HFF-Myc (cell line): ENCODE data around the gene U2AF1L4.

Experiments used
- DNase-seq: peaks from one replicate; pipeline ENCODE4 v3.0.0-alpha.2; 2011; ENCODE audit warnings: low read depth; ENCODE audit errors: extremely low read depth
- H3K4me3 ChIP-seq: replicated peaks from 2 replicates; pipeline ENCODE4 v1.5.1; 2011; ENCODE audit warnings: low read depth, mild to moderate bottlenecking, control low read depth, low read length
- TF ChIP-seq, protein P1 (sequence below): IDR thresholded peaks from 2 replicates; pipeline ENCODE4 v1.5.1; 2012; ENCODE audit warnings: mild to moderate bottlenecking, low read depth, low read length, control low read depth; ENCODE audit errors: missing control alignments

Gene U2AF1L4

DNA sequence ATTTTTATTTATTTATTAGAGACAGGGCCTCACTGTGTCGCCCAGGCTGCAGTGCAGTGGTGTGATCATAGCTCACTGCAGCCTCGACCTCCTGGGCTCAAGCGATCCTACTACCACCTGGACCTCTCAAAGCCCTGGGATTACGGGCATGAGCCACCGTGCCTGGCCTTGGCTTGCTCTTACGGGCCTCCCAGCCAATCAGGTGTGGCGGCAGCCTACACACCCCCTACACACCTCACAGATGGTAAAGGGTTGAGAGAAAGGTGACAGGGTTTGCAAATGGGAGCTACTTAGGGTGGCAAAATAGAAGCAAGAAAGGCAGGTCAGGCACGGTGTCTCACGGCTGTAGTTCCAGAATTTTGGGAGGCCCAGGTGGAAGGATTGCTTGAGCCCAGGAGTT lies 41.9 kb downstream of the U2AF1L4 start:
- H3K4me3 ChIP-seq, result no peak overlapping the region
- DNase-seq, result no peak
- TF ChIP-seq, protein P1, sequence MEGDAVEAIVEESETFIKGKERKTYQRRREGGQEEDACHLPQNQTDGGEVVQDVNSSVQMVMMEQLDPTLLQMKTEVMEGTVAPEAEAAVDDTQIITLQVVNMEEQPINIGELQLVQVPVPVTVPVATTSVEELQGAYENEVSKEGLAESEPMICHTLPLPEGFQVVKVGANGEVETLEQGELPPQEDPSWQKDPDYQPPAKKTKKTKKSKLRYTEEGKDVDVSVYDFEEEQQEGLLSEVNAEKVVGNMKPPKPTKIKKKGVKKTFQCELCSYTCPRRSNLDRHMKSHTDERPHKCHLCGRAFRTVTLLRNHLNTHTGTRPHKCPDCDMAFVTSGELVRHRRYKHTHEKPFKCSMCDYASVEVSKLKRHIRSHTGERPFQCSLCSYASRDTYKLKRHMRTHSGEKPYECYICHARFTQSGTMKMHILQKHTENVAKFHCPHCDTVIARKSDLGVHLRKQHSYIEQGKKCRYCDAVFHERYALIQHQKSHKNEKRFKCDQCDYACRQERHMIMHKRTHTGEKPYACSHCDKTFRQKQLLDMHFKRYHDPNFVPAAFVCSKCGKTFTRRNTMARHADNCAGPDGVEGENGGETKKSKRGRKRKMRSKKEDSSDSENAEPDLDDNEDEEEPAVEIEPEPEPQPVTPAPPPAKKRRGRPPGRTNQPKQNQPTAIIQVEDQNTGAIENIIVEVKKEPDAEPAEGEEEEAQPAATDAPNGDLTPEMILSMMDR, result no peak

DNA sequence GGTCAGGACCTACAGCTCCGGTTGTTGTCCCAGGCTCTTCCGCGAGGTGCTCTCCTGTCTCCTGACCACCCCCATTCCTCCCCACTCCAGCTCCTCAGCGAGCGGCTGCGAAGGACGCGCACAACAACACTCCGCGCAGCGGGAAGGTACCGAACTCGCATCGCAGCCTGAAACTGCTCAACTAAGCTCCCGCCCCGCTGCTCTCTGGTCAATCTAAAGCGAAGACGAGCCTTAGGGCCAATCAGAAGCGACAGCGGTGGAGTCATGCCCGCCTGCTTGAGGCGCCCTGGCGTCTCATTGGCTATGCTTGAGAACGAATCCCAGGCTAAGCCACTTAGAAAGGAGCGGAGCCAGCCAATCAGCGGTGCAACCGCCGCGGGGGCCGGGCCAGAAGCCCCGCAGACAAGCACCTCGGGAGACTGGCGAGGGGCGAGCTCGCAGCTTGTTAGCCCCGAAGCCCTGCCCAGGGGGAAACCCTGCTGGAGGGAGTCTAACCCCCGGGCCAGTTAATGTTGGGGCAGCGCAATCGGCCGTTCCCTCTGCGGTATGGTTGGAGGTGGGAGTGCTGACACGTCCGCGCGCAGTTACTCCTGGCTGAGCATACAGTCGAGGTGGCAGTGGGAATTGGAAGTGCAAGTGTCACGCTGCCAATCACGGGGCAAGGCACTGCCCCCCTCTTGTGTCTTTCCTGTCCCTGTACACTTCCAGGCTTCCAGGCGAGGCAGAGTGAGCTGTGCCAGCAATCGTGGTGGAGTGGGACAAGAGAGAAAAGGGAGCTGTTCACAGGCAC lies 42.8 kb downstream of the U2AF1L4 start:
- DNase-seq, result peak; percentile 88

DNA sequence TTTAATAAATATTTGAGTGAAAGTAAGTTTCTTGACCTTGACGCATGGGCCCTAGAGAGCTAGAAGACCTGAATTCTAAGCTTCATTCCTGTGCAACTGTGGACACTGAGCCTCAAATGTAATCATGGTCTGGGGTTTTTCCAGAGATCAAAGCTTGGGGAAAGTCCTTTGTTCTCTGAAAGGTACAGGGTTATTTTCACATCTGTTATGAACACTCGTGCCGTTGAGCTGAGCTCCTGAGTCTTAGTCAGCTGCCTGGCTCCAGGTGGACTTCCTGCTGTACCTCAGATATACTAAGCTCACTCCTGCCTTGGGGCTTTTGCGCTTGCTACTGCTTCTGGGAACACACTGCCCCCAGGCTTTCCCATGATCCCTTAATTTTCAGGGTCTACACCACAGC lies 48.4 kb downstream of the U2AF1L4 start:
- H3K4me3 ChIP-seq, result no peak overlapping the region
- DNase-seq, result no peak
- TF ChIP-seq, protein P1, result no peak

More for the DNA sequence above, 42.8 kb downstream of the U2AF1L4 start:
- TF ChIP-seq, protein P1, result no peak
- H3K4me3 ChIP-seq, result peak overlapping the region; percentile 42

DNA sequence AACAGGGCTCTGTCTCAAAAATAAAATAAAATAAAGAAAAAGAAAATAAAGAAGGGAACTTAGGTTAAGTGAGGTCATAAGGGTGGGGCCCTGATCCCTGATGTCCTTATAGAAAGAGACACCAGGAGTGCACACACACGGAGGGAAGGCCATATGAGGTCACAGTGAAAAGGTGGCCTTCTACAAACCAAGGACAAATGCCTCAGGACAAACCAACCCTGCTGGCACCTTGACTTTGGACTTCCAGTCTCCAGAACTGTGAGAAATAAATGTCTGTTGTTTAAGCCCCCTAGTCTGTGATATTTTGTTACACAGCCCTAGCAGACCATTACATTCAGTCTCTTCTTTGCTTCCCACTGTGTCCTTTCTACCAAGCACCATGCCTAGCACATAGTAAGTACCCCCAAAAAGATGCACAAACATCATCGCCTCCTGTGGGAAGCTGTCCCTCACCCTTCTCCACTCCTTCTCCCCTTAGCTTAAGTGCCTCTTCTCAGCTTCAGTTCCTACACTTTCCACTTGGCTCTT lies 49.3 kb downstream of the U2AF1L4 start:
- H3K4me3 ChIP-seq, result no peak overlapping the region
- no peak for DNase-seq
- TF ChIP-seq, protein P1, result no peak

DNA sequence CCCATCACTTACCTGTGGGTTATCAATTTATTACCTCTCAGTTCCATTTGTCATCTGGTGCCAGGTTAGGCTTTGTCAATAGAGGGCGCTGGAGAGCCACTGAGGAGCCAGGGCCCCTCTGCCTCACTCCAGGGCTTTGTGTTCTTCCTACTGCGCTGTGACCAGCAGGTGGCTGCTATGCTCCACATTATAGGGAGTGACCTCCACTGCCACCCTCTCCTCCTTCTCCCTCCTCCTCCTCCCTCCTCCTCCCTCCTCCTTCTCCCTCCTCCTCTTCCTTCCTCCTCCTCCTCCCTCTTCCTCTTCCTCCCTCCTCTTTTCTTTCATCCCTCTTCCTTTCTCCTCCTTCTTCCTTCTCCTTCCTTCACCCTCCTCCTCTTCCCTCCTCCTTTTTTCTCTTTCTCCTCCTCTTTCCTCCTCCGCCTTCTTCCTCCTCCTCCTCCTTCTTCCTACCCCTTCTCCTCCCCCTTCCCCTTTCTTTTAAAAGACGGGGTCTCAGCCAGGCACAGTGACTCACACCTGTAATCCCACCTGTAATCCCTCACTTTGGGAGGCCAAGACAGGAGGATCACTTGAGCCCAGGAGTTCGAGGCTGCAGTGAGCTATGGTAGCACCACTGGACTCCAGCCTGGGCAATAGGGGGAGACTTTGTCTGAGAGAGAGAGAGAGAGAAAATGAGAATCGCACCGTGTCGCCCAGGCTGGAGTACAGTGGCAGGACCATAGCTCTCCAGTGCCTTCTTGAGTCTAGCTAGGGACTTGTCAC lies 51.2 kb downstream of the U2AF1L4 start:
- H3K4me3 ChIP-seq, result no peak overlapping the region
- DNase-seq, result peak; percentile 73
- TF ChIP-seq, protein P1, result peak; percentile 99

DNA sequence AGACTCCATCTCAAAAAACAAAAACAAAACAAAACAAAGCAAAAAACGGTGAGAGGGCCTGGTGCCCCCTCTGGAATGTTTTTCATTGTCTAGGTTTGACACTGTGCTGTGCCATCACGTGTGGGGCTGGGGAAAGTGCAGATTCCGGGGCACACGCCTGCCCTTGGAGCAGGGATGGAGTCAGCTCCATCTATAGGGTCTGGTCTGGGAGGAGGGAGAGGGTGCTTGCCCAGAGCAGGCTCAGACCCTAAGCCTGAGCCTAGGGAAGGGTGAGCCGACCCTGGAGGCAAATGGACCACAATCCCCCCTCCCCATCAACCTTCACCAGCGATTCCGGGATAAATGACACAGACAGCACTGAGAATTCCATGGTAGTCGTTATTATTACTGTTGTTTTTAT lies 51.8 kb downstream of the U2AF1L4 start:
- no peak overlapping the region for H3K4me3 ChIP-seq
- TF ChIP-seq, protein P1, result no peak
- no peak for DNase-seq
